GM19467 (cell line): ENCODE results near the gene EXOG.
"Not testable (repeated sequence)": the region's sequence is repeated elsewhere in the genome, so short reads cannot be mapped to it uniquely, and the experiment has no call there.

Experiments used
- ATAC-seq: cut with Tn5 transposase; IDR thresholded peaks from one replicate; pipeline ENCODE4 v1.9.1; 2021; ENCODE audit warnings: mild to moderate bottlenecking, moderate library complexity; ENCODE audit not compliant: unreplicated experiment

Gene EXOG

DNA sequence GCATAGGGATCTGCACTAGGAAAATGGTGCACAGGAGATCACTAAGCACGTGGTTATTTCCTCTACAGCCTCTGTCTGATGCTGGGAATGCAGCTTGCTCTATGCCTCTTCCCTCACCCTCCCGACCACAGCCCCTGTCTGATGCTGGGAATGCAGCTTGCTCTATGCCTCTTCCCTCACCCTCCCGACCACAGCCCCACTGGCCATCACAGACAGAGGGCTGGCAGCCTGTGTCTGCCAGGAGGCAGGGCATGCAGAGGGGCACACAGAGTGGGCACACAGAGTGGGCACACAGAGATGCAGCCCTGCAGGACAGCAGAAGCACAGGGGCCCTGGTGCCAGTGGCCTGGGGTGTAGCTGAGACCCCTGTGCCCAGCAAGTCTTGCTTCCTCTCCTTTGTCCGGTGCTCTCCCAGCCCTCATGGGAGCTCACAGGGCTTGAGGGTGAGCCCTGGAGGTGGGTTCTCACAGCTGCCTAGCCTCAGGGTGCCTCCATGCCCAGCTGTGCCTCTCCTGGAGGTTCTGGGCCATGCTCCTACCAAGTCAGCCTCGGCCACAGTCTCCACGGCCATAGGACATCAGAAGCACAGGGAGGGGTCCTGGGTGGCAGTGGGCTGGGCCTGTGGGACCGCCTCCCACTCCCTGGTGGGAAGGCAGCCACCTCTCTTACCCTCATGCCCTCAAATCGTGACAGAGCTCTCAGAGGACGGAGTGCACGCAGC lies 65.8 kb downstream of the EXOG start:
- no peak for ATAC-seq

DNA sequence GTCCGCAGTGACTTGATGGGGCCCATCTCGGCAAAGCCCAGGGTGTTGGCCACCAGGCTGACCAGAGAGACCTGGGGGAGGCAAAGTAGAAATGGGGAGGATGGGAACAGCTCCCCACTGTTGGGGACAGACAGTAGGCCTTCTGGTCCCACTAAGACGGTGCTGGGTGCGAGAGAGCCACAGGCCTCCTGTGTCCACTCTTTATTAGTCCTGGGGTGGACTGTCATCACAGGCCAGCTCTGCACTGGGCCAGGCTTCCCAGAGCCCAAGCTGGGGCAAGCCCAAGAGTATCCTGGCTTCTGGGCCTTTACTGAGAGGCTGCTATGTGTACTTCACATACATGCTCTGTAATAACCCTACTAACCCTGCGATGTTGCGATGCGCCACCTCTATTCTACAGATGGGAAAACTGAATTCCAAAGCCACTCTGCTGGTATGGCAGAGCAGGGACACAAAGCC lies 66.4 kb downstream of the EXOG start:
- no peak for ATAC-seq

DNA sequence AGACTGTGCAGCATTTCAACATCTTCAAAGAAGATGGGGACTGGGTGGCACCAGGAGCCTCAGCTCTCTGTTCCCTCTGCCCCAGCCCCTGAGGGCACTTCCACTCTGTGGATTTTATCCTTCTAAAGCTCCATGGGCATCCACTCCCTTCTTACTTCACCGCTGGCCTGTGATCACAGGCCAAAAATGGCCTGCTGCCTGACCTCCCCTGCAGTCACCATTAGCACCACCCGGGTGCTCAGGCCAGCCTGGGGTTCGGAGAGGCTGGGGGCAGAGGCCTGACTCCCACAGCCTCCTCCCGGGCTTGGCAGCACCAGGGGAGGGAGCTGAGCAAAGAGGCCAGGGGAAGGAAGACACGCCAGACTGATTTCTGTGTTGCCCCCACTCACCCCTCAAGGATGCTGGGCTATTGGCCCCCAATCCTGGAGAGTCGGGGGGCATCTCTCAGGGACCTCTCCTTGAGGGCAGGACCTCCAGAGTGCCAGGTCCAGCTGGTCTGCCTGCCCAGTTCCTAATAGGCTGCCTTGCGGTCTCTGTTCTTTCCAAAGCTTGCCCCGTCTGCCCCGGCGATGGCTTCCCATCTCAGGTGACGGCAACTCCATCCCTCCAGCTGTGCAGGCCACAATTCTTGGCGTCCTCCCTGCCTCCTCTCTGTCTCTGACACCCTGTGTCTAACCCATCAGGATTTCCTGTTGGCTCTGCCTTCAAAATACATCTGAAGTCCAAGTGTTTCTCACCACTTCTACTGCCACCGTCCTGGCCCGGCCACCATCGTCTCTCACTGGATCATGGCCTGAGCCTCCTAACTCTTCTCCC lies 67.1 kb downstream of the EXOG start:
- no peak for ATAC-seq

DNA sequence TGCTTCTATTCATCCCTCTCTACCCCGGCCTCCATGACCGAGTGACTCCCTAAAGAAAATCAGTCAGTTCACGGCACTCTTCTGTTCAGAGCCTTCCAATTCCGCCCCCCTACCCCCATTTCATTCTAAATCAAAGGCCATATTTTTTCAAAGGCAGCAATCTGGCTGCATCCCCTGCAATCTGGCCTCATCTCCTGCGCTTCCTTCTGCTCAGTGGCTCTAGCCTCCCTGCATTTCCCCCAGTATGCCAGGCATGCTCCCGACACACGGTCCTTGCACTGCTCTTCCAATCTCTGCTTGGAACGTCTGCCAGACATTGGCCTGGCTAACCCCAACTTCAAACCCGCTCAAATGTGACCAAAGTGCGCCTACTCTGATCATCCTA lies 67.7 kb downstream of the EXOG start:
- no peak for ATAC-seq

DNA sequence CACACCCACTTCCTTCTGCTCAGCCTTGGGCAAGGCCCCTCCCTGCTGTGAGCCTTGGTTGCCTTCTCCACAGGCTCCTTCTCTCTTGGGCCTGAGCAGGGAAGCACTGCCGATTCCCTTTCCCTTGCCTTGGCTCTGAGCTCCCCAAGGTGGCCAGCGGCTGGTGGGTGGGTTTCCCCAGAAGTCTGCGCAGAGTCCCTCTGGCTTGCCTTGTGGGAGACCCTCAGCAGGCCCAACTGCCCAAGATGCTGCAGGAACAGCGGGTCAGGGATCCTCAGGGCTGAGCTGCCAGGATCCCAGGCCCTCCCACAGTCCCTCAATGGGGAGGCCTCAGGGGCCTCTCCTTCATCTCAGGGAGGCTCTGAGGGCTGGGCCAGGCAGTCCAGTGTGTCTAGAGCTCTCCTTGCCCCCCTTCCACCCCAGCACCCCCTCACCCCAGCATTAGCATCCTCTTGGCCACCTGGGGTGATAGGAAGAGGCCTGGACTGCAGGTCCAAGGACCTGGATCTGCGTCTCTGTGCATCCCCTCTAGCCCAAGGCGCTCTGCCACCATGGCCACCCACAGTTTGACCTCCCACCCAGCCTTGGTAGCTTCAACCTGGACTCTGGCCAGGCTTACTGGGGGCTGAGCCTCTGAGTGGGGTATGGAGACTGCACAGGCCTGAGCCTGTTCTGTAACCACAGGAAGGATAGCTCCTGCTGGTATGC lies 68.6 kb downstream of the EXOG start:
- no peak for ATAC-seq

DNA sequence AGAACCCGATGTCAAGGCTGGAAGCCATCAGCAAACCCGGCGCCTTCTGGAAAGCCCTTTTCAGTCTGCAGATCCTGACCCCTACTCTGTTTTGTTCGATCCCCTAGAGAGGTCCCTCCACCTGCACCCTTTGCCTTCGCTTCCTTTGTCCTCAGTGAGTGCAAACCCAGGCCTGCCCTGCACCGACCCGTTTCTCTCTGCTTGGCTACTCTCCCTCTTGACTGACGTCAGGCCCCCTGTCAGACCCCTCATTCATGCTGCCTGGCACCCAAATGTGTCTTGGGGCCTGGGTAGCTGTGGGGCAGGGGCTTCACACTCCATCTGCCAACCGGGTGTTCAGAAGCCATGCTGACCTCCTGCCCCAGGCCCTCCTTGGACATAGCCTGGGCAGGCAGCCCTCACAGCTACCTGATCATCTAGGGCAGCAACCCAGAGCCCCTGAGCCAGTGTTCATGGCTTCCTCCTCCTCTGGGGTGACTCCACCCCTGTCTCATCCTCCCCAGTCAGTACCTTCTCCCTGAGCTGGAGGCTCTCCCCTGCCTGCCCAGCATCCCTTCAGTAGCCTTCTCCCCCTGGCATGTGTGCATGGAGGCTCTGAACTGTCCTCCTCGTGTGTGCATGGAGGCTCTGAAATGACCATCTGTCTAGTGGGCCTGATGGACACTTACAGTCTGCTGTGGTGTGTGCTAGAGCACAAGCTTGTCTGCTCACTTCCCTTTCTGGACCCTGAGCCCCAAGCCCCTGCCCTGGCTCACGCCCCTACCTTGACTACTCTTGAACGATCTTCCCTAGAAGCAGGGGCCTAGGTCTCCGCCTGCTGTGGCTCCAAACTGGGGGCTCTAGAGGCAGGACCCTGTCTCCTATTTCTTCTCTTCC lies 69.4 kb downstream of the EXOG start:
- ATAC-seq, result no peak

DNA sequence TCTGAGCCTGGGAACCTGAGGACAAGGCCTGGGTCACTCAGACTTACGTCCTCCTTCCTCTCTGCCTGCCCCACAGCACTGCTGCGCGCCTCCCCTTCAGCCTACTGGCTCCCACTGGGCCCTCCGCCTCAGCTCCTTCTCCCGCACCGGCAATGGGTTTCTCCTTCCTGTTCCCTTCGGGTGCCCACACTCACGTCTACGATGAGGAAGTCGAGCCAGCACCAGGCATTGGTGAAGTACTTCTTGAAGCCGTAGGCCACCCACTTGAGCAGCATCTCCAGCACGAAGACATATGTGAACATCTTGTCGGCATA lies 70.0 kb downstream of the EXOG start:
- no peak for ATAC-seq

DNA sequence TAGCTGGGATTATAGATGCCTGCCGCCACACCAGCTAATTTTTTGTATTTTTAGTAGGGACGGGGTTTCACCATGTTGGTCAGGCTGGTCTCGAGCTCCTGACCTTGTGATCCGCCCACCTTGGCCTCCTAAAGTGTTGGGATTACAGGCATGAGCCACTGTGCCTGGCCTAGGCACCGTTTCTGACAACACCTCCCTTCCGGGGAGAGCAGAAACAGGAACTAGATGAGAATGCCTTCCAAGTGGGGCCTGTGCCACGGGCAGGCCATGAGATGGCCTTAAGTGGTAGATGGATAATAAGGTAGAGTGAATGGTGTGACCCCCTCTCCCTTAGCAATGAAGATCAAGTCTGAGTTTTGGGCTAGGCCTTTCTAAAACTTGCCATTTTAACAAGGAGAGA lies 70.7 kb downstream of the EXOG start:
- ATAC-seq, result not testable (repeated sequence)

DNA sequence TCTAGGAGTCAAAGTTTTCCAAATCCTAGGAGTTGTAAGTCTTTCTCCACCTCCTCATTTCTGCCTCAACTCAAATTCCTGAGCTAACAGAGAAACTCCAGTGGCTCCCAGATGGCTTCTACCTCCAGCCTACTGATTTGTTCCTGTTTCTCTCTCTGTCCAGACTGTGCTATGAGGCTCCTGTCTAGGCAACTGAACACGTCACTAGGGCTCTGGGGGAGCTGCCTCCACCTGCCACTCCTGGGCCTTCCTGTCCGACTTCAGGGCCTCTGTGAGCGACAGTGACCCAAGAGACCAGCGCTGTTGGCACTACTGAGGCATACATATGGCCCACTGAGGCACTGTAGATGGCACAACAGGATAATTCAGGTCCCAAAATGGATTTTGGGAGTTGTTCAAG lies 71.4 kb downstream of the EXOG start:
- no peak for ATAC-seq

DNA sequence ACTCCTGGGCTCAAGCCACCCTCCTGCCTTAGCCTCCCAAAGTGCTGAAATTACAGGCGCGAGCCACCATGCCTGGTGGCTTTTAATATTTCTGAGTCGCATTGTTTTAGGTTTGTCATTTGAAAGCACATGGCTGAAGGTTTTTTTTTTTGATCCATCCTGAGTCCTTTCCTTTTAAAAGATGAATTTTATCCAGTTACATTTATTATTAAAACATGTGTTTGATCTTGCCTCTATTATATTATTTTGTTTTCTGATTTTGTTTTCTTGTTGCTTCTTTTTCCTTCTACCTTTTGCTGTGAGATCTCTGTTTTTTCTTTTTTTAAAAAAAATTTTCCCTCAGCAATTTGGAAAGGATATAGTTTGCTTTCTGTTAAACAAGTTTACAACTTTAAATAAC lies 77.0 kb downstream of the EXOG start:
- ATAC-seq, result no peak

DNA sequence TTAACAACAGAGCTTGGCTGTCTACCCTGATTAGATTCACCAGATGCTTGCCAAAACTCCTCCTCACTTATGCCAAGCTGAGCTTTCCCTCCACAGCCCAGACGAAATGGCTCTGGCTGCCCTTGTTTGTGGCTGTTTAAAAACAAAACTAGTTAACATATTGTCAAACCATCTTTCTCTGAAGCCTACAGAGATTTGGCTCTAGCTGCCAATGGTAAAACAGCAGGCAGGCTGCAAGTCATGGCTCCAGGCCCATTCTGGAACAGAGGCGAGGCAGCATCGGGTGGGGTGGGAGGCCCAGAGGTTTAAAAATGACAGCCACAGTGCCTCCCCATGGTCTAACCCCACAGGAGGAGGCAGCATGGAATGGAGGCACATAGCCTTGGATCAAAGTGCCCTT lies 77.4 kb downstream of the EXOG start:
- ATAC-seq, result no peak

DNA sequence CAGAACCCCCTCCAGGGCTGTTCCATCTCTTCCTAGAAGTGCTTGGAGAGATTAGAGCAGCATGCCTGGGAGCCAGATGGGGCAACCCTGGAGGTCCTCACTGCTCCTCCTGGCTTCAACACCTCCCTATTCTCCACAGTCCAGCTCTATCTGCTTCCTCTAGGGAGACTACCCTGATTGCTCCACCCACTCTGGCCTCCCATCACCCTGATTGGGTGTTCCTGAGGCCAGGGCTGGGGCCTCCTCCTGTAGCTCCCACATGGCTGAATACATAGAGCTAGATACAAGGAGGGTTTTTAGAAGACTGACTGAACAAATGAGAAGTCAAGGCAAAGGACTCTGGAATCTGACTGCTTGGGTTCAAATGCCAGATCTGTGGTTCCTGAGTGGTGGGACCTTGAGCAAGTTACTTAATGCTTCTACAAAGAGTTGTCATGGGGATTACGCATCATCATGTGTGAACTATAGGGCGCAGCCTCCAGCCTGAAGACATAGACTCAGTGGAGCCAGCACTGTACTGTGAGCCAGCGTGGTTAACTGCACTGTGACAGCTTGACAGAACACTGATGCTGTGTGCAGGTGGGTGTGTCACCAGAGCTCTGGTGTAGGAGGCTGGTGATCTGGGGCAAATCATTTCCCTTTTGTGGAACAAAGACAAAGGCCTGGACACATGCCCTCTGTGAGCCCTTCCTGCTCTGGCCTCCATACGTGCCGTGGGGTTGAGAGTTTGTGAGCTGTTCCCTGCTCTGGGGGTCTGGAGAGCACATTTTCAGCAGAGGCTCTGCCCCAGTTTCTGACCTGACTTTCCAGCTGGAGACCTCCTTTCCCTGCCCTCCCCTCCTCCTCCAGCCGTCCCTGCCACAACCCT lies 78.5 kb downstream of the EXOG start:
- no peak for ATAC-seq

DNA sequence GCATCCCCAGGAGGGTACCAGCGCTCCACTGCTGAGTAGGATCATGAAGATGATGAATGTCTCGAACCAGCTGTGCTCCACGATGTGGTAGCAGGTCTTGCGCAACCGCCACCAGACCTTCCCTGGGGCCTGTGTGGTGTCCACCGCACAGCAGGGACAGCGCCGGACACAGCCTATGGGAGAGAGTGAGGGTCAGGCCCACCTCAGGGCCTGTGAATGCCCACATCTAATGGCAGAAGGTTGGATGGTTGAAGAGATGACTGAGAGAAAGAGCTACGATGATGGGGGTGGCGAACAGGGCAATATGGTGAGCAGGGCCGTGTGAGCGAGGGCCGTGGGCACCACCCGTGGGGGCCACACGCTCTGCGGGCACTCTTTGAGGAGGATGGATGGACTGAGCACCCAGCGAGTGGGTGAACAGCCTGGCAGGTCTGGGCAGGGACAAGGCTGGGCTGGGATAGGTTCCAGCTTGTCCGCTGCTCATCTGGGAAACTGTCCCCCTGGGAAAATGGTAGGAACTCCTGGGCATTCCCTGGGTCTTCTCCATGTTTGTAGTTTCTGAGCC lies 79.2 kb downstream of the EXOG start:
- no peak for ATAC-seq
